Measurements from ENCODE around the gene MZB1.
"Not testable (repeated sequence)": the region's sequence is repeated elsewhere in the genome, so short reads cannot be mapped to it uniquely, and the experiment has no call there.

MZB1 gene

GRCh38 chr5:139410121-139410992 lies 20.6 kb upstream of the MZB1 start:
- DNase-seq (ENCODE audit: low read depth): no peak

DNA sequence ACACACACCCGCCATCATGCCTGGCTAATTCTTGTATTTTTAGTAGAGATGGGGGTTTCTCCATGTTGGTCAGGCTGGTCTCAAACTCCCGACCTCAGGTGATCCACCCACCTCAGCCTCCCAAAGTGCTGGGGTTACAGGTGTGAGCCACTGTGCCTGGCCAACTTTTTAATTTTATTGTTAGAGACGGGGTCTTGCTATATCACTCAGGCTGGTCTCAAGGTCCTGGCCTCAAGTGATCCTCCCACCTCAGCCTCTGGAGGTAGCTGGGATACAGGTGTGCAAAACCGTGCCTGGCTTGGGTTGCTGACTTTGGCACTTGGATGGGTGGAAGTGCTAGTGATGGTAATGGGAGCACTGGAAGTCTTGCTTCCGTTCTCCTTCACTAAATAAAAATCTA lies 19.4 kb upstream of the MZB1 start:
- DNase-seq (ENCODE audit: low read depth): not testable (repeated sequence)

- DNase-seq (ENCODE audit: low read depth): no peak
Observed at GRCh38 chr5:139408191-139408590, 18.5 kb upstream of the MZB1 start.

DNA sequence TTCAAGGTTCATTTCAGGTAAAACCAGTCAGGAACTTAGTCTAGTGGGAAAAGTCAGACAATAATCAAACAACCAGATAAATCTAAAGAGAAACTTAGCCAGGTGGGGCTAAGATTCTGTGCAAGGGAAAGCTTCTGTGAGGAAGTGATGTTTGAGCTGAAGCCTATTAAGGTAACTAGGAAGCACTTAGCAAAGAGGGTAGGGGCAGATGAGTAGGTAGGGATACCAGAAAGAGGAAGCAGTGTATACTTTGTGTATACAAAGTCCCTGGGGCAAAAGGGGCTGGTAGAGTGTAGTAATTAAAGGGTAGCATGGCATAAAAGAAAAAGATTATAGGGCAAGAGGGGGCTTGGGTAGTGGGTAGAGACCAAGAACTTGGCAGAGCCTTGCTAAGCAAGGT lies 17.8 kb upstream of the MZB1 start:
- no peak for DNase-seq (ENCODE audit: low read depth)

- DNase-seq (ENCODE audit: low read depth): no peak
Observed at GRCh38 chr5:139406963-139407362, 17.2 kb upstream of the MZB1 start.

GRCh38 chr5:139404484-139404840 lies 14.7 kb upstream of the MZB1 start:
- no peak for DNase-seq (ENCODE audit: low read depth)

DNA sequence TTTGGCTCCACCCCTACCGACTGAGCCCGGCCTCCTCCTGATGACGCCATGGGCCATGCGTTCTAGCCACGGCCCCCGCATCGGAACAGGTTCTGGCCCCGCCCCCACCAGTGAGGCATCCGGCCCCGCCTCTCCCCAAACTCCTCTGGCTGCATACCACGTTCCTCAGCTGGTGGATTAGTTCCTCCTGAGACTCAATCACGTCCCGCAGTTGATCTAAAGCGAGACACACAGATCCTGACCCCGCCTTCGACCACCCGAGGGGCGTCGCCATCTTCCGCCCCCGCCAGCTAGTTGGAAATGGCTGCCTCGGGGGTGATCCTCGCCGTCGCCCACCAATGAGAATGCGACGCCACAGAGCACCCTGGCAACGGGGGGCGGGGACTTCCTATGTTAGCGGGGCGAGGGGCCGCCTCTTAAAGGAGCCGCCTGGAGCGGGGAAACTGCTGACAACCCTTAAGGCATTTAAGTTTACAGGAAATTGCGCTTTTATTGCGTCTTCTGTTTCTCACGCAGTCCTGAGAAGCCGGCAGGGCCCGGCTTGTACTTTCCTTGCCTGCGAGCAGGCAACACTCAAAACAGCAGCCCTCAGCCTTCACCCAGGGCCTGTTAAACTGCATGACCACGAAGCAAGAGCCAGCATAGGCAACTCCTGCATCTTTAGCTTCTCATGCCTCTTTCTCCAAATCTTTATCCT lies 14.2 kb upstream of the MZB1 start, which contains the start of gene SPATA24:
TSS of gene SPATA24 (minus strand) at position 303 of the 697 bp plus-strand sequence. CDS start at position 274, 29 bp downstream.
- peak; percentile 94 for DNase-seq (ENCODE audit: low read depth)

- no peak for DNase-seq (ENCODE audit: low read depth)
Observed at GRCh38 chr5:139403418-139403786, 13.7 kb upstream of the MZB1 start.

DNA sequence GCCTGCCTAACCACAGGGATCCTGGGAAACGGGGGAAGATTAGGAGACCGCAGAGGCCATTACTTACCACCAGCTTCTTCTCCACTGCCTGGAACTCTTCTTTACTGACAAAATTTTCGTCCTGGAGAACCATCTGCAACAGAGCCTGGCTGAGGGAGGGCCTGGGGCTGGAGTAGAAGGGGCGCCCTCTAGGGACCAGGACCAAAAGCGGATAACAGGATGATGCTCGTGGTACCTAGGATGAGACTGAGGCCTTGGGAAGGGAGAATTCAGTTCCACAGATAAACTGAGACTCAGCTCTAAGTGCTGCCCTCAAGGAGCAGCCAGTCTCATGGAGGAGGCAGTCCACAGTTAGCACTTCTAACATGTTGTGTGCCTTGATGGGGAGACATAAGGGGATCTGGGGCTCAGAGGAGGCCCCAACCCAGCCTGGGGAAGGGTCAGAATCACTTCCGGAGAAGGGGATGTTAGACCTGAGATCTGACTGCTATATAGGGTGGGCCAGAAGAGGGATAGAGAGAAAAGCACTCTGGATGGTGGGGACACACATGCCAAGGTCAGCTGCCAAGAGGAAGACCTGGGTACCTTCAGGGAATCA lies 12.9 kb upstream of the MZB1 start:
- DNase-seq (ENCODE audit: low read depth): no peak

GRCh38 chr5:139401546-139401945 lies 11.8 kb upstream of the MZB1 start:
- no peak for DNase-seq (ENCODE audit: low read depth)

DNA sequence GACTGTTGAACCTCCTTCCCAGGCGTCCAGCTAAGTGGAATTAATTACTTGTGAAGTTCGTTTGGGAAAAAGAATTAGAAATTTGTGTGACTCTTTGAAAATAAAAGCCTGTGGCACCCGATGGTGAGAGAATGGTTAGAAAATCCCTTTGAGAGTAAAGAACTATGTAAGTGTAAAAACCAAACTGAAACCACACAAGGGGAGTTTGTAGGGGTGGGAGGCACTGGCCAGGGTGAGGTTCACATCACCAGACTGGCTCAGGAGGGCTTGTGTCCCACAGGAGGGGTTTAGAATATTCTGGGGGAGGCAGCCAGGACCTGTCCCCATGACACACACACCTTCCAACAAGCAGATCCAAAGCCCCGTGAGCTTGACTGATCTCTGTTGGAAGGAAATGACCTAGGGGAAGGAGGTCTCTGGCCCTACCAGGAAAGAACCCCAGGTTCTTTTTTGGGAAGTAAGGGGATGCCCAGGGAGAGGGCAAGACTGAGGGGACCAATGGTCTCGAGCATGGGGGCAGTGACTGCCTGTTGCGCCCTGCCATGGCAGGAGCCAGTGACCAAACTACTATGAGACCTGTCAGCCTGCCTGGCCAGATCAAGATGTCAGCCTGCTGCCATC lies 9.9 kb upstream of the MZB1 start:
- no peak for DNase-seq (ENCODE audit: low read depth)

DNA sequence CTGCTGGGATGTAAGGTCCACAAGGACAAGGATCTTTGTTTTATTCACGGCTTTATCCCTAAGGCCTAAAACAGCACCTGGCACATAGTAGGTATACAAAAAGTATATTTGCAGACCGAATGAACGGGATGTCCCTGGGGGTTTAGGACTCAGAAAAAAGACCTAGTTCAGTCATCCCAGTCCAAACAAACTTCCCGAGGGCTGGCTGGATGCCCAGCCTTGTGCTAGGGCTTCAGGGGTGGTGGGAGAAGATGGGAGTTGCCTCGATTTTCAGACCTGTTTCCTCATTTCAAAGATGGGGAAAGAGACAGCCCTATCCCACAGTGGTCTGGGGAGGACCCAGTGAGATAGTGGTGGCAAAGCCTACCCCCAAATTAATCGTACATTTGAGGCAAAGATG lies 8.2 kb upstream of the MZB1 start:
- no peak for DNase-seq (ENCODE audit: low read depth)

DNA sequence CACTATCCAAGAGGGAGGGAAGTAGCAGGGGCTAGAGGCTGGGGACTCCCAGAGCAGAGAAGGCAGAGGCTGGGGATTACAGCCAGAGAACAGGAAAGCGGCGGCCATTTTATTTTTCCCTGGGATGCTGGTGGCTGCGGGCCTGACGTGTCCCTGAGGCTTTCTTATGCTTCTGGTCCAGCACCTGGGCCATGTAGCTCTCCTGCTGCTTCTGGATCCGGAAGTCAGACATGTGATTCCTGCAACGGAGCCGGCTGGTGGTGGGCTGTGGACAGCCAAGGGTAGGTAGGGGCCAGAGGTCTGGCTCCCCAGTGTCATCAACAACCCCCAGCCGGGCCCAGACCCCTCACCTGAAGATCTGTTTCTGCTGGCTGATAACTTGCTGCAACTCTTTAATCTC lies 7.0 kb upstream of the MZB1 start:
- DNase-seq (ENCODE audit: low read depth): no peak

GRCh38 chr5:139395844-139396640 lies 6.3 kb upstream of the MZB1 start:
- DNase-seq (ENCODE audit: low read depth): no peak

- DNase-seq (ENCODE audit: low read depth): no peak
Observed at GRCh38 chr5:139394654-139395566, 5.2 kb upstream of the MZB1 start, which contains the start of gene PROB1. TSS of gene PROB1 (minus strand) at chr5:139395104. CDS start at chr5:139395081, 23 bp downstream.

- peak; percentile 46 for DNase-seq (ENCODE audit: low read depth)
Observed at GRCh38 chr5:139394123-139394653, 4.5 kb upstream of the MZB1 start.

GRCh38 chr5:139393497-139394122 lies 3.9 kb upstream of the MZB1 start:
- no peak for DNase-seq (ENCODE audit: low read depth)

DNA sequence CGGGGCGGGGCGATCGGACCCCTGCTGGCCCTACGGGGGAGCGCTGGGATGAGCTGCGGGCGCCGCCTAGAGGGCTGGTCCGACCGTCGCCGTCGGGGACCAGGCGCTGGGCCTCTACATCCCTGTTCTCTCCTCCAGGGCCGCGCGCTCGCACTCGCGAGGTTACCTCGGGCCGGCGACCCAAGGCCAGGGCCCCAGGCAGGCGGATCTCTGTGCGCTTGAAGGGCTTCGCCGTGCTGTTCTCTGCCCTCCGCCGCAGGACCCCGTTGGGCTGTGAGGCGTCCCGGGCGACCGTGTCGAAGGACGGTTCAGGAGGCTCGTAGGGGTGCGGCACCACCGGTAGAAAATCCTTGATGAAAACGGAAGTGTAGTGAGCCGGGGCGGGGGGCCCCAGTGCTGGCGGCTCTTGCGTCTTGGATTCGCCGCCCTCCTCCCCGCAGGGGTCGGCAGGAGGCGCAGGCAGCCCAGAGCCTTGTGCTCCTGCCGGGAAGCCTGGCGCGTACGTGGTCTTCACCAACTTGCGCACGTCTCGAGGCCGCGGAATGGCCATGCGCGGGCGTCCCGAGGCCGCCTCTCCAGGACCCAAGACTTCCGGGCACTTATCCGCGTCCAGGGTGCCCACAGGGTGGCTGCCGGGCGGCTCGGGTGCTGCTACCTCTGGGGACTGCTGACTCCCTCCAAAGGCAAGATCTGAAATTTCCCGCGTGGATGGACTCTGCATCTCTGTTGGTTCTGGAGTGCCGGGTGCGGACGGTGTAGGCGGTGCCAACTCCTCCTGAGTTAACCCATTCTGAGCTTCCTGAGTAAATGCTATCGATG lies 3.2 kb upstream of the MZB1 start:
- DNase-seq (ENCODE audit: low read depth): peak; percentile 62

DNA sequence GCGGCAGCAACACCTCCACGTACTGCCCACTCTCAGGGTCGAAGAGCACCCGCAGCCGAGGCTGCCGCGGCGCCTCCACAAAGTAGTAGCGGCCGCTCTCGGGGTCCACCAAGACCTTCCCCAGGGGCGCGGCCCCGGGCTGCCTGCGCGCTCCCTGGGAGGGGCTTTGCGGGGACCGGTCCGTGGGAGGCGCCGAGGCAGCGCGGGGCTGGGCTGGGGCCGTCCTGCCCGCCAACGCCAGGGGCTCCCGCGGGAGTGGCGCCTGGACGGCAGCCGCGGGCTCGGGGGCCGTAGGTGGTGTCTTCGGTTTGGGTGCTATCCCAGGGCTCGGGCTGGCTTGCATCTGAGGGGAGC lies 2.6 kb upstream of the MZB1 start:
- DNase-seq (ENCODE audit: low read depth): no peak

Data from T-helper 22 cell (primary cell).